ENCODE data around the gene GABRB1.

DNA sequence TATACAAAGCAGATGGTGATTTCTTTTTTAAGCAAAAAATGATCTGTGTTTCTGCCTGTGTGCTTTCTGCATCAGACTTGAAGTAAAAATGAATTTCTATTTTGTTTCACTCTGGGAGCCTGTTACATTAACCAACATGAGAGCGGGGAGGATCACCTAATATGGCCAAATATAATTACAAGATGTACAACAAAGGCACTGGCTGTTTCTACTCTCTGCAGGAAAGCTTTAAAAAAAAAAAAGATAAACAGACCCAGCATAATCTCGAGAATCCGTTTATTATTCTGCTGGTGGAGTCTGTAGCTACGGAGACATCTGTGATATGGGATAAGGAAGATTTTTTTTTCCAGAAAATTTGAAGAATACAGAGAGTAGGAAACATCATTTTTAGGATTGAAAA is 328.5 kb downstream of the GABRB1 start:
- TF ChIP-seq EZH2 (IDR thresholded peaks at IDR 0.05) (no peak), POLR2AphosphoS5 (IDR thresholded peaks at IDR 0.05; ENCODE audit: borderline replicate concordance, low read depth, low read length) (no peak)

Data from SK-N-MC (cell line).